Measurements from ENCODE around the gene CCDC174.
"Not testable (repeated sequence)": the region's sequence is repeated elsewhere in the genome, so short reads cannot be mapped to it uniquely, and the experiment has no call there.

The CCDC174 gene

DNA sequence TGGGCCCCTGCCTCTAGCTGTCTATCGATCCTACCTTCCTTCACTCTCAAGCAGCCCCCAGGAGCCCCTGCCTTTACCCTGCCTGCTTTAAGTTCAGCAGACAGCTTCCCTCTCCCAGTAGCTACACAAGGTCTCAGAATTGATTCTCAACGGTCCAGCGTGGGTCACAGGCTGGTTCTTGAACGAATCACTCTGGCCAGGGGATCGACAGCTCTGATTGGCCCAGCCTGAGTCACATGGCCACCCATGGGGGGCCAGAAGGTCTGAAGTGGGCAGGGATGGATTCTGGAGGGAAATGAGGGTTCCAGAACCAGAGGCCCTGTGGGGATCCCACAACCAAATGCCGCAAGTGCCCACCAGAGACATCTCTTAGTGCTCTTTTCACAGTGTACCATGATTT lies 23.7 kb upstream of the CCDC174 start:
- DNase-seq, result no peak

- no peak for DNase-seq
These were observed 23.2 kb upstream of the CCDC174 start for GRCh38 chr3:14628406-14628805.

DNA sequence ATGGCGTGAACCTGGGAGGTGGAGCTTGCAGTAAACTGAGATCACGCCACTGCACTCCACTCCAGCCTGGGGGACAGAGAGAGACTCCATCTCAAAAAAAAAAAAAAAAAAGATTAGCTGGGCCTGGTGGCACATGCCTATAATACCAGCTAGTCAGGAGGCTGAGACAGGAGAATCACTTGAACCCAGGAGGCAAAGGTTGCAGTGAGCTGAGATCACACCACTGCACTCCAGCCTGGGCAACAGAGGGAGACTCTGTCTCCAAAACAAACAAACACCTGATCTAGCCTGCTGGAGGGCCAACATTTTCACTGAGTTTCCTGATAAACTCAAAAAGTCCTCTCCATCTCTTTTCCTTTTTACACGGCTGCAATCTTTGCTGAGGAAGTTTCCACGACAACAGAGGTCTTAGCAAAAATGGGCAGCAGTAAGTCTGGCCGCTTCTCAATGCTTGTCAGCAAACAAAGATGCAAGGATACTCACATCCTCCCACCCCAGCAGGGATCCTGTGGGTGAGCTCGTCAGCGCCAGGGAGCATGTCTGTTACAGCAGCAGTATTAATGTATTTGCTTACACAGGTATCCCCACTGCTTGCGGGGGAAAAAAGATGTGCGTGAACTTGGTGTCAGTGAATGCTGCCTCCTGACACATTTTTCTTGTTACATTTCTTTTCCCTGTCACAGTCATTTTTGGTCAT lies 21.0 kb upstream of the CCDC174 start:
- DNase-seq, result peak; percentile 23

DNA sequence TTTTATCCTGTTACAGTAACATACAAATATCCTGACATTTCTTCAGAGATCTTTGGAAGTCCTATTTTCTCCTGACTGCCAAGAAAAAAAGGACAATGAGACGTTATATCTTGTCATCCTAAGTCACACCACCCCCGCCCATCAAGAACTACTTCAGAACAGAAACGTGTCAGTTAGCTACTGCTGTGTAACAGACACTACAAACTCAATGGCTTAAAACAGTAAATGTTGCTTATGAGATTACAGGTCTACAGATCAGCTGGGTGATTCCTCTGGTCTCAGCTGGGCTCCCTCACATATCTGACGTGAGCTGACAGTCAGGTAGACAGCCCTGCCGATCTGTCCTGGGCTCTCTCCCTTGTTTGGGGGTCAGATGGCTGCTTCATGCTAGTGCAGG lies 20.5 kb upstream of the CCDC174 start:
- no peak for DNase-seq

- no peak for DNase-seq
These were observed 19.7 kb upstream of the CCDC174 start for GRCh38 chr3:14631687-14632441.

DNA sequence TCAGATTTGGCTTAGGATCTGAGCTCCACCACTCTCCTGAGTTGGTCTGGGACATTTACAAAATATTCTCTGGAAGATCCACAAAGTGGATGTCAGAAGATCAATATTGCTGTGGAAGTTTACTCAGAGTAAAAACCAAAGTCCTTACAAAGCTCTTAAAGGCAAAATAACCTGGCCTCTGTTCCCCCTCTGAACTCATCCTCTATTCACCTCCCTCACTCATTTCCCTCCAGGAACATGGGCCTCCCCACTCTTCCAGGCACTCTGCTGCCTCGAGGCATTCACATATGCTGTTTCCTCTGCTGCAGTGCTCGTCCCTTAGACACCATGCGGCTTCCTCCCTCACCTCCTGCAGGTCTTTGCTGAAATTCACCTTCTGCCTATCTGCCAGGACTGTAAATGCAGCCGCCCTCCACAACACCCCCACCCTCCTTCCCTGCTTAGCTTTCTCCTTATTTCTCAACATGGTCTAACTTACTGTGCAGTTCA lies 19.1 kb upstream of the CCDC174 start:
- no peak for DNase-seq

- no peak for DNase-seq
These were observed 18.1 kb upstream of the CCDC174 start for GRCh38 chr3:14633417-14633816.

DNA sequence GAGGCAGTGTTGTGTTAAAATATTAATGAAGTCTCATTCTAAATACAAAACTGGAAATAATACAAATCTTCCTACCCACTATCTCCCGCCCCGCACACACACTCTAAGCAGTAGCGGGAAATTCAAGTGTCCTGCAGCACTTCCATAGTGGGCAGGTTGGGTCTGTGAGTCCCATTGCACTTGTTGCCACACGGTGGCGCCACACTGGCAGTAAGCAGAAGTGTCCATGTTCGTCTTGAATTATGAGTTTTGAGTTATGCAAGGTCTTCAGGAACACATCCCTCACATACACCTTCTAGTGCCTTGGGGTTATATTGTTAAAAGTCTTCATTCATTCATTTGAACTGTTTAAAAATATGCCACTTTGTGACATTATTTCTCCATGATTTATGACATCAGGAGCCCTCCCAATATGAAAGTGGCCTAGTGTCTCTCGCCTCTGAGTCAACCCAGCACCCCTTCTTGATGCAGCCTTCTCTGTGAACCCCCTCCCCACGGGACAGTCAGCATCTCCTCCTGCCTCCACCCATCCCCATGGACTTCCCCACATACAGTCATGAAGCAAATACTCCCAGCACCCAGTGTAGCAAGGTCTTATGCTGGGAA lies 17.6 kb upstream of the CCDC174 start:
- DNase-seq, result no peak

- DNase-seq, result no peak
These were observed 16.7 kb upstream of the CCDC174 start for GRCh38 chr3:14634763-14635400.

GRCh38 chr3:14636496-14637087 lies 15.0 kb upstream of the CCDC174 start:
- no peak for DNase-seq

DNA sequence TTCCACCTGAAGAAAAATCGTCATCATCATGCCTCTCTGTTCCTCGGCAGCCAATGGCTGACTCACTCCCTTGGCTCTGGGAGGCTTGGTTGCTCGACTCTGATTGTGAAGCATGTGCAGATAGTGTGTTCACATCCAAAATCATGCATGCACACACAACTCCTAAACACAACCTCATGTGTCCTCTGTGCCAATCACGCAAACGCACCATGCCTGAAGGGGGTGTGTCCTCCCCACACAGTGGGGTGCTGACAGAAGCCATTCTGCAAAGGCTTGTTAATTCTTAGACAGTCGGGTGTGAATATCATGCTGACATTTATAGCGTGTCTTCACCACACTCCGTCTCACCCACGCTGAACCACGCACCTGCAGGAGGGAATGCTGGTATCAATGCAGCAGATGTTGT lies 11.4 kb upstream of the CCDC174 start:
- no peak for DNase-seq

GRCh38 chr3:14640734-14641133 lies 10.8 kb upstream of the CCDC174 start:
- no peak for DNase-seq

- no peak for DNase-seq
These were observed 10.2 kb upstream of the CCDC174 start for GRCh38 chr3:14641346-14641745.

- DNase-seq, result no peak
These were observed 6.1 kb upstream of the CCDC174 start for GRCh38 chr3:14645453-14645852.

GRCh38 chr3:14646131-14646573 lies 5.4 kb upstream of the CCDC174 start:
- DNase-seq, result no peak

- DNase-seq, result no peak
These were observed 4.8 kb upstream of the CCDC174 start for GRCh38 chr3:14646589-14647413.

- DNase-seq, result no peak
These were observed 3.3 kb upstream of the CCDC174 start for GRCh38 chr3:14647976-14648955.

DNA sequence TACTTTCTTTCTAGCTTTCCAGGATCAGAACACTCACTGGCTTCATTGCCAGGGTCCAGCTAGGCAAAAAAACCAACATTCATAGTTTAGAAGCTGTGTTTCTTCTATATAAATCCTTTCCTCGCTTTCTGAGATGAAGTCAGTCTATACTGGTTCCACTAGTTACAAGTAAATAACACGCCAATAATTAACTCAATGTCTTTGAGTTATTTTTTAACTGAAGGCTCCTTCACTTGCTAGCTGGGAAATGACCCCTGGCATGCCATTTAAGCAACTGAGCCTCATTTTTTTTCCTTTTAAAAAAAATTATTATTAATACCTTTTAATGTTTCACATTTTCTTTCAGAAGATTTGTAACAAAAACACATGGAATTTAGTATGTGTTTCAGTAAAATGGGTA lies 2.1 kb upstream of the CCDC174 start:
- no peak for DNase-seq

DNA sequence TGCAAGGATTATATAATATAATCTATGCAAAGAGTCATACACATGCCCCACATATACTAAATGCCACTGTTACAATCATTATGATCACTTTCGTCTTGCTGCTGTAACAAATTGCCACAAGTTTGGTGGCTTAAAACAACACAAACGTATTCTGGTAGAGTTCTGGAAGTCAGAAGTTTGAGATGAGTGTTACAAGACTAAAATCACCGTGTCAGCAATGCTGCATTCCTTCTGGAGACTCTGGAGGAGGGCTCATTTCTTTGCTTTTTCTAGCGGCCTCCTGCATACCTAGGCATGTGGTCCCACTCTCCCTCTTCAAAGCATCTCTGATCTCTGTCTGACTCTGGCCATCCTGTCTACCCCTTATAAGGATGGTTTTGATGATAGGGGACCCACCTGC lies 1.4 kb upstream of the CCDC174 start:
- no peak for DNase-seq

GRCh38 chr3:14652360-14652907 lies 872 bp downstream of the CCDC174 start:
- not testable (repeated sequence) for DNase-seq

- DNase-seq, result no peak
These were observed 6.0 kb downstream of the CCDC174 start for GRCh38 chr3:14657579-14657978.

Data from COR-L47 (cell line).